ENCODE measurements around the gene ASB16.
"Not testable (repeated sequence)": the region's sequence is repeated elsewhere in the genome, so short reads cannot be mapped to it uniquely, and the experiment has no call there.

Gene ASB16

DNA sequence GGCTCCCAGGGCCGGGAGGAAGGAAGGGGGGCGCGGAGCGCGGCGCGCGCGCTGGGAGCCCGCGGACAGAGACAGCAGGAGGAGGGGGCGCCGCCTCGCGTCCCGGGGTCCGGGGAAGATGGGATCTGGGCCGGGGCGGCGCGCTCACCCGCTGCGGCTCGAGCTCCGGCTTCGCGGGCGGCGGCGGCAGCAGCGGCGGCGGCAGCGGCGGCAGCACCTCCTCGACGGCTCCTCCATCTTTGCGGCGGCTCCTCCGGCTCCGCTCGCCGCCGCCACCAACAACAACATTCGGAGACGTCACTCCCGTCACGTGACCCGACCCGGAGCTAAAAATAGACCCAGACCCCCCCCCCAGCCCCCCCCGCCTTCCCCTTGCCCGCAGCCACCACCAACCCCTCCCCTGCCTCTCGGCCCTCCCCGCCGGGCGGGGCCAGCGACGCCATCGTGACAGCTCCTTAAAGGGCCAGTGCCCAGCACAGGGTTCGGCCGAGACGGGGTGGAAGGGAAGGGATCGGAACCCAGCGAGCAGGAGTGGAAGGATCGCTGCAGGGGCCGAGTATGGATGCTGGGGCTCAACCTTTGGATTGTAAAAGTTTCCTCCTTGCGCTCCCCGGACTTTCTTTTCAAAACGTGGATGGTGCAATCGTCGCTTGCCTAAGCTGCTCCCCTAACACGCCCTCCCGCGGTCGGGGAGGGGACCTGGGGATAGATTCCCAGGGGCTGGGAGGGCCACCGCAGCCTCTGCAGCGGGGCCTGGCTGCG lies 47.0 kb upstream of the ASB16 start, which contains the start of gene HDAC5:
TSS of gene HDAC5 (minus strand) at position 286 of the 762 bp plus-strand sequence. CDS start 6,126 bp downstream, outside the sequence.
- peak within 1 kb of the TSS; percentile 99 for H3K4me2 ChIP-seq (ENCODE audit: low read length)
- H3K4me1 ChIP-seq: peaks cover 9% of the 10 kb centered on the region
- TF ChIP-seq, protein P1, sequence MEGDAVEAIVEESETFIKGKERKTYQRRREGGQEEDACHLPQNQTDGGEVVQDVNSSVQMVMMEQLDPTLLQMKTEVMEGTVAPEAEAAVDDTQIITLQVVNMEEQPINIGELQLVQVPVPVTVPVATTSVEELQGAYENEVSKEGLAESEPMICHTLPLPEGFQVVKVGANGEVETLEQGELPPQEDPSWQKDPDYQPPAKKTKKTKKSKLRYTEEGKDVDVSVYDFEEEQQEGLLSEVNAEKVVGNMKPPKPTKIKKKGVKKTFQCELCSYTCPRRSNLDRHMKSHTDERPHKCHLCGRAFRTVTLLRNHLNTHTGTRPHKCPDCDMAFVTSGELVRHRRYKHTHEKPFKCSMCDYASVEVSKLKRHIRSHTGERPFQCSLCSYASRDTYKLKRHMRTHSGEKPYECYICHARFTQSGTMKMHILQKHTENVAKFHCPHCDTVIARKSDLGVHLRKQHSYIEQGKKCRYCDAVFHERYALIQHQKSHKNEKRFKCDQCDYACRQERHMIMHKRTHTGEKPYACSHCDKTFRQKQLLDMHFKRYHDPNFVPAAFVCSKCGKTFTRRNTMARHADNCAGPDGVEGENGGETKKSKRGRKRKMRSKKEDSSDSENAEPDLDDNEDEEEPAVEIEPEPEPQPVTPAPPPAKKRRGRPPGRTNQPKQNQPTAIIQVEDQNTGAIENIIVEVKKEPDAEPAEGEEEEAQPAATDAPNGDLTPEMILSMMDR (IDR thresholded peaks at IDR 0.05): peak; percentile 78

DNA sequence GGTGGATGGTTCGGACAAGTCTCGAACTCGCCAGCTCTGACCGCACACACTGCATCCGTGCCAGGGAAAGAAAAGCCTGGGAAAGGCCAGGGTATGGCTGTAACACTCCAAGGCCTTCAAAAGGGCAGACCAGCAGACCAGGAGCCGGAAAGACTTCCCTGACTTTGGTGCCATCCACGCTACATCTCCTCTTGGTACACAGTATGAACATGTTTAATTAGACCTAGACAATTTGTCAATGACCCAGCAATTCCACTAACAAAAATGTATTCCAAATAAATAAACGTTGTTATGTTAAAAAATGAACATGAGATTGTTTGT lies 46.4 kb upstream of the ASB16 start:
- Histone ChIP-seq H2AFZ (peak overlapping the region; percentile 99), H3K9me3 (ENCODE audit: control insufficient read depth, low read length) (no peaks in the 10 kb centered on the region), H3K4me3 (ENCODE audit: low read depth, low read length) (peak overlapping the region; percentile 67), H3K36me3 (ENCODE audit: control insufficient read depth, insufficient read depth, low read length) (no peaks in the 10 kb centered on the region), H3K9ac (peak overlapping the region; percentile 75), H3K27me3 (ENCODE audit: control insufficient read depth, insufficient read depth, low read length) (no peaks in the 10 kb centered on the region), H3K4me1 (peaks cover 9% of the 10 kb centered on the region), H3K4me2 (ENCODE audit: low read length) (peak overlapping the region; percentile 65), H3K79me2 (peaks cover 23% of the 10 kb centered on the region), H3K27ac (peak overlapping the region; percentile 83)
- TF ChIP-seq, protein P1 (IDR thresholded peaks at IDR 0.05): no peak

More for the DNA sequence above, 47.0 kb upstream of the ASB16 start, which contains the start of gene HDAC5:
- no peaks in the 10 kb centered on the region for H3K27me3 ChIP-seq (ENCODE audit: control insufficient read depth, insufficient read depth, low read length)
- peak within 1 kb of the TSS; percentile 98 for H3K9ac ChIP-seq
- H3K79me2 ChIP-seq: peaks cover 25% of the 10 kb centered on the region
- H3K27ac ChIP-seq: peak within 1 kb of the TSS; percentile 83
- H3K9me3 ChIP-seq (ENCODE audit: control insufficient read depth, low read length): no peaks in the 10 kb centered on the region
- H3K36me3 ChIP-seq (ENCODE audit: control insufficient read depth, insufficient read depth, low read length): no peaks in the 10 kb centered on the region
- H3K4me3 ChIP-seq (ENCODE audit: low read depth, low read length): peak within 1 kb of the TSS; percentile 97
- peak within 1 kb of the TSS; percentile 99 for H2AFZ ChIP-seq

DNA sequence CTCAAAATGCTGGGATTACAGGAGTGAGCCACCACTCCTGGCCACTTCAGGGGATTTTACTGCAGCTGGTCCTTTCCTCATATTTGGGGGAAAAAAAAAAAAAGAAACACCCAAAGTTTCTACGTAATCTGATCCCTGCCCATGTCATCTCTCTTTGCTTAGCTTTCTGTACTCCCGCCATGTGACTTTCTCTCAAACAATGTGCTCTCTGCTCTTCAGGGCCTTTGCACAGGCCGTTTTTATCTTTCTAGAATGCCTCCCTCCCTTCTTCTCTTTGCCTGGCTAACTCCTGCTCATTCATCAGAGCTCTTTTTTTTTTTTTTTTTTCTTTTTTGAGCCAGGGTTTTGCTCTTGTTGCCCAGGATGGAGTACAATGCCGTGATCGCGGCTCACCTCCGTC lies 42.1 kb upstream of the ASB16 start:
- H3K9ac ChIP-seq: no peak overlapping the region
- H3K36me3 ChIP-seq (ENCODE audit: control insufficient read depth, insufficient read depth, low read length): no peaks in the 10 kb centered on the region
- TF ChIP-seq, protein P1 (IDR thresholded peaks at IDR 0.05): no peak
- no peak overlapping the region for H2AFZ ChIP-seq
- no peaks in the 10 kb centered on the region for H3K9me3 ChIP-seq (ENCODE audit: control insufficient read depth, low read length)
- H3K4me1 ChIP-seq: peaks cover 2% of the 10 kb centered on the region
- no peak overlapping the region for H3K4me2 ChIP-seq (ENCODE audit: low read length)
- no peak overlapping the region for H3K27ac ChIP-seq
- H3K79me2 ChIP-seq: peaks cover 5% of the 10 kb centered on the region
- no peak overlapping the region for H3K4me3 ChIP-seq (ENCODE audit: low read depth, low read length)
- H3K27me3 ChIP-seq (ENCODE audit: control insufficient read depth, insufficient read depth, low read length): no peaks in the 10 kb centered on the region

DNA sequence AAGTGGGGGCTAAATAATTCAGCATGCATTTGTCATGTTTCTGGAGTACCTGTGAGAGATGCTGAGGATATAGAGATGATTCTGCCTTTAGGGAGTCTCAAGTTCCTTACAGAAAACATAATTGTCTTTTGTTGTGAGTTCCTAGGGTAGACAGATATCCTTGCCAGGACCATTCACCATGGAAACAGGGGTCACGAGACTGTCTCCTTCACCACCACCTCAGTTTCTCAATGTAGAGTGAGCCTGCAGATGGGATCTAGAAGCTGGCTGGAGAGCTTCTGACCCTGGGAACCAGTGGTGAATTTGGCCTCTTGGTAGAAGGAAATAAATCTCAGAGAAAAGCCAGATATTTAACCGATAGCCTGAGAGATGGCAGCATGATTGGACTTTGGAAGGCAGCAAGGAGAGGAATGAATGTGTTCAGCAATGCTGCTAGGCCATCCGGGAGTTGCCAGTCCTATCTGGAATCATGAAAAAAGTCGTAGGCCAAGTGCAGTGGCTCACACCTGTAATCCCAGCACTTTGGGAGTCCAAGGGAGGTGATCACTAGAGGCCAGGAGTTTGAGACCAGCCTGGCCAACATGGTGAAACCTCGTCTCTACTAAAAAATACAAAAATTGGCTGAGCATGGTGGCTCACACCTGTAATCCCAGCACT lies 39.7 kb upstream of the ASB16 start:
- no peak overlapping the region for H3K27ac ChIP-seq
- H3K4me3 ChIP-seq (ENCODE audit: low read depth, low read length): no peak overlapping the region
- no peak overlapping the region for H3K9ac ChIP-seq
- peak overlapping the region; percentile 64 for H2AFZ ChIP-seq
- no peaks in the 10 kb centered on the region for H3K36me3 ChIP-seq (ENCODE audit: control insufficient read depth, insufficient read depth, low read length)
- TF ChIP-seq, protein P1 (IDR thresholded peaks at IDR 0.05): no peak
- no peaks in the 10 kb centered on the region for H3K9me3 ChIP-seq (ENCODE audit: control insufficient read depth, low read length)
- no peaks in the 10 kb centered on the region for H3K27me3 ChIP-seq (ENCODE audit: control insufficient read depth, insufficient read depth, low read length)
- H3K4me2 ChIP-seq (ENCODE audit: low read length): no peak overlapping the region
- no peaks in the 10 kb centered on the region for H3K79me2 ChIP-seq
- H3K4me1 ChIP-seq: no peaks in the 10 kb centered on the region

DNA sequence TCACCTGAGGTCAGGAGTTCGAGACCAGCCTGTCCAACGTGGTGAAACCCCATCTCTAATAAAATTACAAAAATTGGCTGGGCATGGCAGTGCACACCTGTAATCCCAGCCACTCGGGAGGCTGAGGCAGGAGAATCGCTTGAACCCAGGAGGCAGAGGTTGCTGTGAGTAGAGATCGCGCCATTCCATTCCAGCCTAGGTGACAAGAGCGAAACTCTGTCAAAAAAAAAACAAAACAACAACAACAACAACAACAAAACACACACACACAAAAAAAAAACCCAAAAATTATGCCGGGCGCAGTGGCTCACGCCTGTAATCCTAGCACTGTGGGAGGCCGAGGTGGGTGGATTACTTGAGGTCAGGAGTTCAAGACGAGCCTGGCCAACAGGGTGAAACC lies 39.1 kb upstream of the ASB16 start:
- not testable (repeated sequence) for H3K9me3 ChIP-seq (ENCODE audit: control insufficient read depth, low read length); H3K4me1 ChIP-seq; H3K27me3 ChIP-seq (ENCODE audit: control insufficient read depth, insufficient read depth, low read length); H3K79me2 ChIP-seq; H3K4me3 ChIP-seq (ENCODE audit: low read depth, low read length); H3K4me2 ChIP-seq (ENCODE audit: low read length); H3K36me3 ChIP-seq (ENCODE audit: control insufficient read depth, insufficient read depth, low read length); H3K9ac ChIP-seq; H2AFZ ChIP-seq; H3K27ac ChIP-seq

Measured in parathyroid adenoma (tissue), 2 donors.